ENCODE data around the gene INSC.
"Not testable (repeated sequence)": the region's sequence is repeated elsewhere in the genome, so short reads cannot be mapped to it uniquely, and the experiment has no call there.

The INSC gene, protein sequence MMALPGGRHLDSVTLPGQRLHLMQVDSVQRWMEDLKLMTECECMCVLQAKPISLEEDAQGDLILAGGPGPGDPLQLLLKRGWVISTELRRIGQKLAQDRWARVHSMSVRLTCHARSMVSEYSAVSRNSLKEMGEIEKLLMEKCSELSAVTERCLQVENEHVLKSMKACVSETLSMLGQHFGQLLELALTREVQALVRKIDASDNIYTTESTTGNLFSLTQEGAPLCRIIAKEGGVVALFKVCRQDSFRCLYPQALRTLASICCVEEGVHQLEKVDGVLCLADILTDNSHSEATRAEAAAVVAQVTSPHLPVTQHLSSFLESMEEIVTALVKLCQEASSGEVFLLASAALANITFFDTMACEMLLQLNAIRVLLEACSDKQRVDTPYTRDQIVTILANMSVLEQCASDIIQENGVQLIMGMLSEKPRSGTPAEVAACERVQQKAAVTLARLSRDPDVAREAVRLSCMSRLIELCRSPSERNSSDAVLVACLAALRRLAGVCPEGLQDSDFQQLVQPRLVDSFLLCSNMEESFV

DNA sequence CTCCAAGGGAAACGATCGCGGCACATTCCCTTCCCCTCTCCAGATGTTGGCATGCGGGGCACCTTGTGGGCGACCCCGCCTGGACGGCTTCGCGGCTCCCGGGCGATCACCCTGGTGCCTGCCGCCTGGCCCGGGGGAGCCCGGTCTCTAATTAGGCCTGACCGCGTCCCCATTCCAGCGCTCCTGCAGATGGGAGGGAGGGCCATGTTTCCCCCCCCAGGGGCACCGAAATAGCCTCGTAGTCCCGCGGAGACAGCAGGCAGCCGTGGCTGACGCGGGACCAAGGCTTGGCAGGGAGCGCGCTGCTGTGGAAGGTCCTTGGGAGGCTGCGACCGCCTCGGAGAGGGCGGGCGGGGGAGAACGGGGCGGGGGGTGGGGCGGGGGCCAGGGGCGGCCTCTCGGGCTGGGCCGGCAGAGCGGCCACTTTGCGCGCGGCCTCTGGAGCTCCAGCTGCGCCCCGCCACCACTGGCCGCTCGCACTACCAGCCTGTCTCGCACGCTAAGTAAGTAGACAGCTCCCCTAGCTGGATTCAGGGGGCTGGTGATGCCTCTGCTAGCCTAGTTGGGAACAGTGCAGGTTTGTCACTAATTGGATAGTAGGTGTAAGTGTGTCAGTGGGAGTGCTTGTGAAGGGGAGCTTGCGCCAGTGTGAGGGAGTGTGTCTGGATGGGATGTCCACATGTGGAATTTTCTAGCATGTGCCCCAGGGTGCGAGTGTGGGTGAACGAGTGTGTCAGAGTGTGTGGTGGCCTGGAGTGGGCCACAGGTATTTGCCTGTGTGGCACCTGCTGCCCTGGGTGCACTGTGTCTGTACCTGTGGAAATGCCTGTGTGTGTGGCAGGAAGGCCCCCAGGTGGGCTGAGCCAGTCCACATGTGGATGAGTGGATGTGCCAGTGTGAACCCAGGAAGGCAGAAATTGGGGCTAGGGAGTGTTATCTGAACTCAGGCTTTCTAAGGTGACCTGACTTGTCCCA is at the start of gene INSC:
TSS of gene INSC (plus strand) at position 423 of the 975 bp plus-strand sequence. CDS start 34,252 bp downstream, outside the sequence.
- H3K36me3 ChIP-seq (ENCODE audit: insufficient read depth, low read length) = no peaks in the 10 kb centered on the region
- TF ChIP-seq EZH2 (IDR thresholded peaks at IDR 0.05; ENCODE audit: borderline replicate concordance, low read length) = no peak
- TF ChIP-seq, protein P1, sequence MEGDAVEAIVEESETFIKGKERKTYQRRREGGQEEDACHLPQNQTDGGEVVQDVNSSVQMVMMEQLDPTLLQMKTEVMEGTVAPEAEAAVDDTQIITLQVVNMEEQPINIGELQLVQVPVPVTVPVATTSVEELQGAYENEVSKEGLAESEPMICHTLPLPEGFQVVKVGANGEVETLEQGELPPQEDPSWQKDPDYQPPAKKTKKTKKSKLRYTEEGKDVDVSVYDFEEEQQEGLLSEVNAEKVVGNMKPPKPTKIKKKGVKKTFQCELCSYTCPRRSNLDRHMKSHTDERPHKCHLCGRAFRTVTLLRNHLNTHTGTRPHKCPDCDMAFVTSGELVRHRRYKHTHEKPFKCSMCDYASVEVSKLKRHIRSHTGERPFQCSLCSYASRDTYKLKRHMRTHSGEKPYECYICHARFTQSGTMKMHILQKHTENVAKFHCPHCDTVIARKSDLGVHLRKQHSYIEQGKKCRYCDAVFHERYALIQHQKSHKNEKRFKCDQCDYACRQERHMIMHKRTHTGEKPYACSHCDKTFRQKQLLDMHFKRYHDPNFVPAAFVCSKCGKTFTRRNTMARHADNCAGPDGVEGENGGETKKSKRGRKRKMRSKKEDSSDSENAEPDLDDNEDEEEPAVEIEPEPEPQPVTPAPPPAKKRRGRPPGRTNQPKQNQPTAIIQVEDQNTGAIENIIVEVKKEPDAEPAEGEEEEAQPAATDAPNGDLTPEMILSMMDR (IDR thresholded peaks at IDR 0.05; ENCODE audit: low read length) = no peak
- no peak within 1 kb of the TSS for H2AFZ ChIP-seq (ENCODE audit: low read length)
- no peak within 1 kb of the TSS for H3K4me2 ChIP-seq (ENCODE audit: low read length)
- H3K9me2 ChIP-seq (ENCODE audit: low read depth, low read length) = no peaks in the 10 kb centered on the region
- H3K79me2 ChIP-seq (ENCODE audit: insufficient read depth, low read length) = no peaks in the 10 kb centered on the region
- no peaks in the 10 kb centered on the region for H3F3A ChIP-seq (ENCODE audit: insufficient read depth, low read length)
- no peak within 1 kb of the TSS for H3K9ac ChIP-seq (ENCODE audit: low read length)
- no peaks in the 10 kb centered on the region for H3K9me3 ChIP-seq (ENCODE audit: low read length)
- no peaks in the 10 kb centered on the region for H3K27me3 ChIP-seq (ENCODE audit: insufficient read depth, low read length)
- H3K4me1 ChIP-seq (ENCODE audit: insufficient read depth, low read length, severe bottlenecking) = no peaks in the 10 kb centered on the region
- no peak within 1 kb of the TSS for H3K27ac ChIP-seq (ENCODE audit: low read depth, low read length, poor library complexity, severe bottlenecking)
- no peak within 1 kb of the TSS for H3K4me3 ChIP-seq (ENCODE audit: low read depth, low read length, poor library complexity, severe bottlenecking)
- H4K20me1 ChIP-seq (ENCODE audit: insufficient read depth, low read length) = no peaks in the 10 kb centered on the region

DNA sequence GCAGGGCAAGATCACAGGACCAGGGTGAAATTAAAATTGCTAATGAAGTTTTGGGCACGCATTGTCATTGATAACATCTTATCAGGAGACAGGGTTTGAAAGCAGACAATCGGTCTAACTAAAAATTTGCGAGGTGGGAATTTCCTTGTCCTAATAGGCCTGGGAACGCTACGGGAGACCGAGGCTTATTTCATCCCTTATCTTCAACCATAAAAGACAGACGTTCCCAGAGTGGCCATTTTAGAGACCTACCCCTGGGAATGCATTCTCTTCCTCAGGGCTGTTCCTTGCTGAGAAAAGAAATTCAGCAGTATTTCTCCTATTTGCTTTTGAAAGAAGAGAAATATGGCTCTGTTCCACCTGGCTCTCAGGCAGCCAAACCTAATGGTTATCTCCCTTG is 45.0 kb upstream of the INSC start:
- H3K9me2 ChIP-seq (ENCODE audit: low read depth, low read length); H3K27ac ChIP-seq (ENCODE audit: low read depth, low read length, poor library complexity, severe bottlenecking); H2AFZ ChIP-seq (ENCODE audit: low read length); H3K9ac ChIP-seq (ENCODE audit: low read length); H3K9me3 ChIP-seq (ENCODE audit: low read length); H3K4me2 ChIP-seq (ENCODE audit: low read length); H3K79me2 ChIP-seq (ENCODE audit: insufficient read depth, low read length); H3K36me3 ChIP-seq (ENCODE audit: insufficient read depth, low read length); H3K27me3 ChIP-seq (ENCODE audit: insufficient read depth, low read length); H3K4me3 ChIP-seq (ENCODE audit: low read depth, low read length, poor library complexity, severe bottlenecking); H4K20me1 ChIP-seq (ENCODE audit: insufficient read depth, low read length); H3K4me1 ChIP-seq (ENCODE audit: insufficient read depth, low read length, severe bottlenecking); H3F3A ChIP-seq (ENCODE audit: insufficient read depth, low read length): not testable (repeated sequence)

DNA sequence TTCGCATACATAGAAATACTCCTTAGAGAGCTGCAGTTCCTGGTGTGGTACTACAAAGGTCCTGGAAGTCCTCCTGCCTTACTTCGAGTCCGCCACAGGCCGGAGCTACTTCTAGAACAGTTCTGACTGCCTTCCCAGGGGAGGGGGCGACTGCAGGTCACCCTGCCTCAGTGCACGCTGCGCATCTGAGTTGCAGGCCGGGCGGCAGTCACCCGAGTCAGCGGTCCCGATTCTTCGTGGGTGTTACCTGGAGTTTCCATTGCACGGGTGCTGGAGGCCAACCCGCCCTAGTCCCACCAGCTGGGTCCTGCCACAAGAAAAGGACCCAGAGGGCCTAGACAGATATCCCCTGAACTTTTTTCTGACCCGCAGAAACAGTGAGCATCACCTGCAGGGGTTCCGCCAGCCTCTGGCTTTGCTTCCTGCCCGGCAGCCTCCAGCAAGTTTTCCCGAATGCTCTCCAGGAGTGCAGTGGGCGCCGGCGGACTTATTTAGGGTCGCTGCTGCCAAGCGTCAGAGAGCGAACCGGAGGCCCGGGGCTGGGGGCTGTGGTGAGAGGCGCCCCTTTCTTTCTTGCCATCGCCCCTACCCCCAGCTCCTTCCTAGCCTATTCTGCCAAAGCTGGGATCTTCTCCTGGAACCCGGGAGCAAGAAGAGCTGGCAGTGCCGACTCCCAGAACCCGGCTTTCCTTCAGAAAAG is 43.0 kb upstream of the INSC start:
- H3K27ac ChIP-seq (ENCODE audit: low read depth, low read length, poor library complexity, severe bottlenecking) = no peak overlapping the region
- H4K20me1 ChIP-seq (ENCODE audit: insufficient read depth, low read length) = no peaks in the 10 kb centered on the region
- H2AFZ ChIP-seq (ENCODE audit: low read length) = no peak overlapping the region
- H3K9me3 ChIP-seq (ENCODE audit: low read length) = no peaks in the 10 kb centered on the region
- no peak for TF ChIP-seq EZH2 (IDR thresholded peaks at IDR 0.05; ENCODE audit: borderline replicate concordance, low read length)
- TF ChIP-seq, protein P1 (IDR thresholded peaks at IDR 0.05; ENCODE audit: low read length) = no peak
- H3K79me2 ChIP-seq (ENCODE audit: insufficient read depth, low read length) = no peaks in the 10 kb centered on the region
- no peaks in the 10 kb centered on the region for H3K9me2 ChIP-seq (ENCODE audit: low read depth, low read length)
- H3K4me3 ChIP-seq (ENCODE audit: low read depth, low read length, poor library complexity, severe bottlenecking) = no peak overlapping the region
- no peaks in the 10 kb centered on the region for H3K36me3 ChIP-seq (ENCODE audit: insufficient read depth, low read length)
- no peak overlapping the region for H3K9ac ChIP-seq (ENCODE audit: low read length)
- peaks cover 7% of the 10 kb centered on the region for H3K4me1 ChIP-seq (ENCODE audit: insufficient read depth, low read length, severe bottlenecking)
- no peaks in the 10 kb centered on the region for H3K27me3 ChIP-seq (ENCODE audit: insufficient read depth, low read length)
- no peaks in the 10 kb centered on the region for H3F3A ChIP-seq (ENCODE audit: insufficient read depth, low read length)
- no peak overlapping the region for H3K4me2 ChIP-seq (ENCODE audit: low read length)

Data from OCI-LY1 (cell line).